Loucy (cell line): ENCODE results near the gene RPL37.

Experiments
- EZH2phosphoT487 ChIP-seq: fragments of 200-600 bp; IDR thresholded peaks from 2 replicates; pipeline ENCODE4 v1.6.1; 2018; ENCODE audit warnings: antibody characterized with exemption, mild to moderate bottlenecking, moderate library complexity, borderline replicate concordance
- TF ChIP-seq, protein P1 (sequence below): fragments of 200-600 bp; sonication (generic); conservative IDR thresholded peaks from 2 replicates; pipeline ENCODE4 v1.5.1; 2014; ENCODE audit warnings: mild to moderate bottlenecking, antibody characterized with exemption, low read length

DNA sequence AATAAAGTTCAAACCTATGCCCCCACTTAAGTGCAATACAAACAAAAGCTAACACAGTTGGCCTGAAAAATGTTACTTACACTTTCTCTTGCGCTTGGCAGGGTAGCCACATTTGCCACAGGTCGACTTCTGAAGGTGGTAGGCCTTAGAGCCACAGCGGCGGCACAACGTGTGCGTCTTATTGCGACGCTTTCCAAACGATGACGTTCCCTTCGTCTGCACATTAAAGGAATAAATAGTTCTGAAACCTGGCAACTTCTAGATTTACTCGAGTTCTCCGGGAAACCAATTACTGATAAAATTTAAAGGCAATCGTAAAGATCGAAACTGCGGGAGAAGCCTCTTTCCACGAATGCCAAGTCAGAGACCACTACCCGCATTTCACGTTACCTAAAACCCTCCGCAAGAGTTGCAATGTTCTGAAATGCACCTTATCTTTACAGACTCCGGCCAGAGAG lies 602 bp downstream of the RPL37 start:
- TF ChIP-seq, protein P1, sequence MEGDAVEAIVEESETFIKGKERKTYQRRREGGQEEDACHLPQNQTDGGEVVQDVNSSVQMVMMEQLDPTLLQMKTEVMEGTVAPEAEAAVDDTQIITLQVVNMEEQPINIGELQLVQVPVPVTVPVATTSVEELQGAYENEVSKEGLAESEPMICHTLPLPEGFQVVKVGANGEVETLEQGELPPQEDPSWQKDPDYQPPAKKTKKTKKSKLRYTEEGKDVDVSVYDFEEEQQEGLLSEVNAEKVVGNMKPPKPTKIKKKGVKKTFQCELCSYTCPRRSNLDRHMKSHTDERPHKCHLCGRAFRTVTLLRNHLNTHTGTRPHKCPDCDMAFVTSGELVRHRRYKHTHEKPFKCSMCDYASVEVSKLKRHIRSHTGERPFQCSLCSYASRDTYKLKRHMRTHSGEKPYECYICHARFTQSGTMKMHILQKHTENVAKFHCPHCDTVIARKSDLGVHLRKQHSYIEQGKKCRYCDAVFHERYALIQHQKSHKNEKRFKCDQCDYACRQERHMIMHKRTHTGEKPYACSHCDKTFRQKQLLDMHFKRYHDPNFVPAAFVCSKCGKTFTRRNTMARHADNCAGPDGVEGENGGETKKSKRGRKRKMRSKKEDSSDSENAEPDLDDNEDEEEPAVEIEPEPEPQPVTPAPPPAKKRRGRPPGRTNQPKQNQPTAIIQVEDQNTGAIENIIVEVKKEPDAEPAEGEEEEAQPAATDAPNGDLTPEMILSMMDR = no peak
- TF ChIP-seq EZH2phosphoT487 = no peak
